HUDEP-2 (cell line): ENCODE data around the gene LRRC31.

Experiments
- DNase-seq, 76 experiments: peaks; one replicate each; lab custom pipeline; 2025; ENCODE audit not compliant: unreplicated experiment in 76 of 76; lab: John Stamatoyannopoulos, UW

LRRC31 gene

GRCh38 chr3:169869484-169870220, at the start of gene LRRC31:
TSS of gene LRRC31 (minus strand) at chr3:169869935. CDS start at chr3:169869807, 128 bp downstream.
- DNase-seq = no peak

GRCh38 chr3:169914321-169914720, 44.6 kb upstream of the LRRC31 start:
- no peak for DNase-seq

GRCh38 chr3:169913323-169913722, 43.6 kb upstream of the LRRC31 start:
- DNase-seq = no peak

GRCh38 chr3:169911272-169911671, 41.5 kb upstream of the LRRC31 start, which contains the start of gene SAMD7:
TSS of gene SAMD7 (plus strand) at chr3:169911572. CDS start at chr3:169919499, 7,927 bp downstream.
- no peak for DNase-seq

GRCh38 chr3:169907944-169908343, 38.2 kb upstream of the LRRC31 start:
- DNase-seq = no peak

- DNase-seq = no peak
Measured at GRCh38 chr3:169907476-169907875, 37.7 kb upstream of the LRRC31 start.

- no peak for DNase-seq
Measured at GRCh38 chr3:169905404-169905803, 35.7 kb upstream of the LRRC31 start.

- no peak for DNase-seq
Measured at GRCh38 chr3:169901453-169901852, 31.7 kb upstream of the LRRC31 start.

GRCh38 chr3:169897284-169897683, 27.5 kb upstream of the LRRC31 start:
- DNase-seq = no peak

GRCh38 chr3:169895072-169895471, 25.3 kb upstream of the LRRC31 start:
- DNase-seq = no peak

- DNase-seq = no peak
Measured at GRCh38 chr3:169894110-169894509, 24.4 kb upstream of the LRRC31 start.

- DNase-seq = no peak
Measured at GRCh38 chr3:169891886-169892285, 22.2 kb upstream of the LRRC31 start.

- DNase-seq = no peak
Measured at GRCh38 chr3:169886671-169887070, 16.9 kb upstream of the LRRC31 start.

GRCh38 chr3:169880576-169881250, 11.0 kb upstream of the LRRC31 start:
- DNase-seq = no peak

GRCh38 chr3:169879845-169880575, 10.3 kb upstream of the LRRC31 start:
- DNase-seq = no peak

GRCh38 chr3:169879013-169879557, 9.3 kb upstream of the LRRC31 start:
- DNase-seq = no peak

GRCh38 chr3:169871129-169871886, 1.6 kb upstream of the LRRC31 start:
- no peak for DNase-seq

- no peak for DNase-seq
Measured at GRCh38 chr3:169868369-169868768, 1.4 kb downstream of the LRRC31 start.

- no peak for DNase-seq
Measured at GRCh38 chr3:169867584-169868210, 2.0 kb downstream of the LRRC31 start.

GRCh38 chr3:169865176-169865767, 4.5 kb downstream of the LRRC31 start:
- no peak for DNase-seq
